COR-L47 (cell line): ENCODE measurements around the gene AIM2.

ENCODE experiments used
- DNase-seq: peaks from one replicate; lab custom pipeline; 2025; lab: John Stamatoyannopoulos, UW

Gene AIM2

GRCh38 chr1:159014851-159015250 lies 61.7 kb downstream of the AIM2 start:
- DNase-seq, result no peak

GRCh38 chr1:159014003-159014571 lies 62.5 kb downstream of the AIM2 start:
- no peak for DNase-seq

DNA sequence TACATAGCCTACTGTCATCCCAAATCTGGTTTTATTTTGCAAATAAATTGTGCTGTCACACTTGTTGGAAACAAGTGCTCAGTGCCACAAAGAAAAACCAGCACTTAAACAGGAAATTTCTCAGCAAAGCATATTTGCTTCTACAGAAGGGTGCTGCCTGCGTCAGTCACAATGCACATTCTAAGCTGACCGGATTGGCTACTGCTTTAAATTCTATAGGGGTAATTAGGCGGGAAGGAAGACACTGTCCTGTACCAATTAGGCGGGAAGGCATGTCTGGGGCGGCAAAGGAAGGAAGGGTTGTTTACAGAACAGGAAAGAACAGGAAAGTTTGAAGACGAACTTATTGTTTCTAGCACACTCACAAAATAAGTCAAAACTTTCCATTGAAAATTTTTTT lies 64.1 kb downstream of the AIM2 start:
- no peak for DNase-seq
